H1 (cell line): ENCODE results near the gene PGAP3. TPM values are rescaled to one million over a fixed set of nuclear protein-coding genes. Genes with fewer than 3 reads are reported as not detected.

Source experiments
- CTCF ChIA-PET: fragments of 300-600 bp; sonication (Branson Sonifier 250); formaldehyde crosslinking; loops from one replicate; lab custom pipeline; 2021; ENCODE audit not compliant: partially characterized antibody; lab: Charles Lee
- POLR2A ChIA-PET: fragments of 300-600 bp; sonication (Branson Sonifier 250); formaldehyde crosslinking; loops from one replicate; lab custom pipeline; 2021; ENCODE audit warnings: inconsistent platforms; ENCODE audit not compliant: partially characterized antibody; lab: Charles Lee
- DNase-seq, 2 experiments: peaks; one replicate each; pipeline versions ENCODE4 v3.0.0 to v3.0.0-alpha.2; 2010 to 2022; ENCODE audit warnings: low spot score in 2 of 2, low read depth in 1 of 2, mixed read lengths in 1 of 2
- FAIRE-seq: peaks from 2 replicates; lab custom pipeline; 2011; peaks lifted over from hg19 to GRCh38; lab: Jason Lieb, UNC
- H2AFZ ChIP-seq: 2 replicates; pipeline ENCODE4 v1.8.1; 2012; ENCODE audit warnings: low read length, inconsistent platforms
- H2AK5ac ChIP-seq: 2 replicates; pipeline ENCODE4 v1.6.1; 2013; ENCODE audit warnings: low read depth, low read length
- H2BK120ac ChIP-seq: replicated peaks from 2 replicates; pipeline ENCODE3; 2013; ENCODE audit warnings: low read depth, low read length, inconsistent platforms
- H2BK12ac ChIP-seq: 2 replicates; pipeline ENCODE4 v1.6.1; 2013; ENCODE audit warnings: low read depth, low read length
- H2BK15ac ChIP-seq: 2 replicates; pipeline ENCODE4 v1.6.1; 2013; ENCODE audit warnings: low read length
- H2BK20ac ChIP-seq: 2 replicates; pipeline ENCODE4 v1.6.1; 2013; ENCODE audit warnings: low read length
- H2BK5ac ChIP-seq: 2 replicates; pipeline ENCODE4 v1.6.1; 2013; ENCODE audit warnings: low read depth, low read length
- H3K14ac ChIP-seq: 2 replicates; pipeline ENCODE4 v1.6.1; 2013; ENCODE audit warnings: inconsistent platforms; ENCODE audit not compliant: insufficient read length
- H3K18ac ChIP-seq: 2 replicates; pipeline ENCODE4 v1.6.1; 2013; ENCODE audit warnings: low read length; ENCODE audit errors: extremely low read depth
- H3K23ac ChIP-seq: 2 replicates; pipeline ENCODE4 v1.6.1; 2013; ENCODE audit warnings: inconsistent platforms; ENCODE audit not compliant: insufficient read length
- H3K23me2 ChIP-seq: 2 replicates; pipeline ENCODE4 v1.6.1; 2013; ENCODE audit warnings: low read depth, low read length
- H3K27ac ChIP-seq: 2 replicates; pipeline ENCODE4 v1.6.1; 2011; ENCODE audit warnings: low read depth, low read length, inconsistent platforms
- H3K27me3 ChIP-seq, 4 experiments: replicated peaks in 1 of 4; 1 replicate in 1 of 4; 2 replicates in 3 of 4; pipeline versions ENCODE4 v1.6.1 to v1.8.1; 2011 to 2013; ENCODE audit warnings: low read length in 3 of 4, mild to moderate bottlenecking in 3 of 4, inconsistent platforms in 2 of 4, mixed read lengths in 2 of 4, moderate library complexity in 1 of 4; ENCODE audit not compliant: control insufficient read depth in 3 of 4, insufficient read depth in 3 of 4; ENCODE audit errors: extremely low read depth in 1 of 4
- H3K36me3 ChIP-seq, 4 experiments: 2 replicates each; pipeline versions ENCODE4 v1.6.1 to v1.8.1; 2011 to 2013; ENCODE audit warnings: mild to moderate bottlenecking in 4 of 4, low read length in 3 of 4, moderate library complexity in 2 of 4, control low read depth in 1 of 4, inconsistent platforms in 1 of 4; ENCODE audit not compliant: insufficient read depth in 4 of 4, control insufficient read depth in 2 of 4
- H3K4ac ChIP-seq: replicated peaks from 2 replicates; pipeline ENCODE3; 2013; ENCODE audit warnings: low read length, low read depth, mixed read lengths, inconsistent platforms; ENCODE audit not compliant: insufficient read length
- H3K4me1 ChIP-seq, 4 experiments: replicated peaks in 1 of 4; 1 replicate in 1 of 4; 2 replicates in 3 of 4; pipeline versions ENCODE4 v1.6.1 to v1.8.1; 2011 to 2013; ENCODE audit warnings: low read length in 3 of 4, inconsistent platforms in 2 of 4, mixed read lengths in 1 of 4; ENCODE audit not compliant: insufficient read depth in 4 of 4, control insufficient read depth in 3 of 4
- H3K4me2 ChIP-seq, 2 experiments: 2 replicates each; pipeline versions ENCODE4 v1.6.1 to v1.8.1; 2011 to 2013; ENCODE audit warnings: low read depth in 2 of 2, low read length in 2 of 2, control low read depth in 1 of 2, inconsistent platforms in 1 of 2, mild to moderate bottlenecking in 1 of 2; ENCODE audit not compliant: insufficient read depth in 1 of 2
- H3K4me3 ChIP-seq, 4 experiments: fragments of 200-600, 300-600 bp in 1 of 4; sonication (generic), shearing (Covaris generic), sonication (Bioruptor Twin) in 1 of 4; 2 replicates each; pipeline versions ENCODE4 v1.5.1 to v1.8.1; 2011 to 2016; ENCODE audit warnings: low read length in 4 of 4, low read depth in 3 of 4, control low read depth in 2 of 4, inconsistent platforms in 2 of 4, mild to moderate bottlenecking in 2 of 4, mixed read lengths in 1 of 4, moderate library complexity in 1 of 4; ENCODE audit not compliant: insufficient read depth in 2 of 4; ENCODE audit errors: extremely low read depth in 1 of 4
- H3K56ac ChIP-seq: replicated peaks from 2 replicates; pipeline ENCODE3; 2013; ENCODE audit warnings: low read depth, mild to moderate bottlenecking, mixed read lengths, low read length, inconsistent platforms; ENCODE audit not compliant: insufficient read length
- H3K79me1 ChIP-seq: 2 replicates; pipeline ENCODE4 v1.6.1; 2013; ENCODE audit warnings: low read depth, low read length, control low read depth
- H3K79me2 ChIP-seq, 2 experiments: 2 replicates each; pipeline versions ENCODE4 v1.6.1 to v1.8.1; 2012 to 2013; ENCODE audit warnings: low read length in 2 of 2, mild to moderate bottlenecking in 2 of 2, inconsistent platforms in 1 of 2; ENCODE audit not compliant: insufficient read depth in 2 of 2, control insufficient read depth in 1 of 2
- H3K9ac ChIP-seq, 4 experiments: replicated peaks in 1 of 4; 1 replicate in 1 of 4; 2 replicates in 3 of 4; pipeline versions ENCODE4 v1.6.1 to v1.8.1; 2011 to 2013; ENCODE audit warnings: low read depth in 3 of 4, low read length in 3 of 4, control low read depth in 2 of 4, mild to moderate bottlenecking in 2 of 4, moderate library complexity in 2 of 4, inconsistent platforms in 1 of 4; ENCODE audit errors: extremely low read depth in 1 of 4
- H3K9me3 ChIP-seq, 2 experiments: 2 replicates each; pipeline versions ENCODE4 v1.6.1 to v1.8.1; 2012 to 2013; ENCODE audit warnings: mild to moderate bottlenecking in 2 of 2, moderate library complexity in 2 of 2, control low read depth in 1 of 2, inconsistent platforms in 1 of 2, low read depth in 1 of 2, low read length in 1 of 2, mixed read lengths in 1 of 2; ENCODE audit not compliant: insufficient read depth in 2 of 2
- H4K20me1 ChIP-seq, 2 experiments: replicated peaks in 1 of 2; 2 replicates each; pipeline versions ENCODE3 to v1.8.1; 2011 to 2013; ENCODE audit warnings: inconsistent platforms in 2 of 2, low read length in 2 of 2, mild to moderate bottlenecking in 1 of 2; ENCODE audit not compliant: insufficient read depth in 2 of 2, control insufficient read depth in 1 of 2
- H4K5ac ChIP-seq: 2 replicates; pipeline ENCODE4 v1.6.1; 2013; ENCODE audit warnings: low read length, low read depth, mixed read lengths, inconsistent platforms; ENCODE audit not compliant: insufficient read length
- H4K8ac ChIP-seq: 2 replicates; pipeline ENCODE4 v1.8.0; 2013; ENCODE audit warnings: mild to moderate bottlenecking, moderate library complexity, low read length, inconsistent platforms; ENCODE audit not compliant: insufficient read depth; ENCODE audit errors: extremely low read depth
- H4K91ac ChIP-seq: replicated peaks from 2 replicates; pipeline ENCODE3; 2013; ENCODE audit warnings: low read length, mixed read lengths, inconsistent platforms; ENCODE audit not compliant: insufficient read length
- ASH2L ChIP-seq: fragments of 200-600, 300-600 bp; sonication (generic); IDR thresholded peaks from one replicate; pipeline ENCODE4 v1.7.1; 2017; ENCODE audit warnings: low read length
- CREB1 ChIP-seq: IDR thresholded peaks from 2 replicates; pipeline ENCODE4 v1.6.1; 2012; ENCODE audit warnings: inconsistent platforms
- EGR1 ChIP-seq: IDR thresholded peaks from 2 replicates; pipeline ENCODE4 v1.6.1; 2011; ENCODE audit warnings: low read depth, low read length, borderline replicate concordance
- EZH2 ChIP-seq: fragments of 200-600 bp; sonication (generic); IDR thresholded peaks from 2 replicates; pipeline ENCODE4 v1.7.1; 2012; ENCODE audit warnings: low read depth, mild to moderate bottlenecking, moderate library complexity, low read length, inconsistent platforms; ENCODE audit not compliant: severe bottlenecking
- GABPA ChIP-seq: IDR thresholded peaks from 2 replicates; pipeline ENCODE4 v1.6.1; 2011; ENCODE audit warnings: mild to moderate bottlenecking, low read length, moderate library complexity, borderline replicate concordance; ENCODE audit not compliant: insufficient read depth
- KDM1A ChIP-seq: fragments of 200-600, 300-600 bp; sonication (generic); IDR thresholded peaks from 2 replicates; pipeline ENCODE4 v1.7.1; 2016; ENCODE audit warnings: mild to moderate bottlenecking, low read length, borderline replicate concordance
- MAFK ChIP-seq: IDR thresholded peaks from 2 replicates; pipeline ENCODE4 v1.6.1; 2012; ENCODE audit warnings: low read depth, mild to moderate bottlenecking, improper control_type of control experiment, low read length
- NRF1 ChIP-seq: IDR thresholded peaks from 2 replicates; pipeline ENCODE4 v1.6.1; 2011; ENCODE audit warnings: mild to moderate bottlenecking, low read depth, low read length, improper control_type of control experiment
- RXRA ChIP-seq: IDR thresholded peaks from 2 replicates; pipeline ENCODE4 v1.6.1; 2011; ENCODE audit warnings: low read depth, mild to moderate bottlenecking, low read length, moderate library complexity; ENCODE audit not compliant: insufficient read depth
- SIX5 ChIP-seq: IDR thresholded peaks from 2 replicates; pipeline ENCODE4 v1.6.1; 2011; ENCODE audit warnings: mild to moderate bottlenecking, low read depth, low read length
- TBP ChIP-seq: IDR thresholded peaks from 2 replicates; pipeline ENCODE4 v1.6.1; 2011; ENCODE audit warnings: low read depth, low read length, improper control_type of control experiment
- YY1 ChIP-seq: IDR thresholded peaks from 2 replicates; pipeline ENCODE4 v1.6.1; 2011; ENCODE audit warnings: low read depth, mild to moderate bottlenecking, low read length
- ZNF274 ChIP-seq: IDR thresholded peaks from 2 replicates; pipeline ENCODE4 v1.7.0; 2012; ENCODE audit warnings: low read length, borderline replicate concordance; ENCODE audit errors: extremely low read depth
- whole genome bisulfite sequencing, 2 experiments: shearing (Covaris generic) in 1 of 2; methylation state at CpG; one replicate each; pipeline versions ENCODE4 v1.1.6 to v1.1.7; 2013 to 2015; ENCODE audit warnings: low lambda C conversion rate in 2 of 2, mixed read lengths in 2 of 2, inconsistent platforms in 1 of 2, low coverage in 1 of 2, missing lambda C conversion rate in 1 of 2; ENCODE audit not compliant: insufficient replicate concordance in 2 of 2, insufficient coverage in 1 of 2, insufficient read length in 1 of 2; ENCODE audit errors: extremely low coverage in 1 of 2, missing lambda C conversion rate in 1 of 2; 5-methylcytosine and 5-hydroxymethylcytosine counted together
- polyA plus RNA-seq, 7 experiments: library from polyadenylated mRNA; depleted of rRNA in 3 of 7; stranded (reverse) in 5 of 7; unstranded in 2 of 7; fragments of >200 nt in 5 of 7; fragments of 200-250 nt in 2 of 7; gene quantifications; 1 replicate in 5 of 7; 2 replicates in 1 of 7; 4 replicates in 1 of 7; pipeline versions ENCODE4 v1.2.1 to v1.2.3, GENCODE V29; 2011 to 2013; ENCODE audit warnings: missing spikeins in 2 of 7, mixed read lengths in 2 of 7
- total RNA-seq: library from RNA; stranded (reverse); fragmentation: NEBNext Ultra II Directional; extraction: Animal tissue kit (Norgen Biotek cat#: 25700); gene quantifications from 2 replicates; pipeline ENCODE4 v1.2.1, GENCODE V29; 2021

PGAP3 gene
- total and polyA plus RNA-seq, 2 of the 8 experiments (the other 6 are each of a cell fraction or from before 2014, with no cell fraction given) = 21.0 to 30.7 TPM

- Histone ChIP-seq H4K91ac (no peak overlapping the region), H3K27ac (no peak overlapping the region), H3K4me3 (no peak overlapping the region), H2BK15ac (no peak overlapping the region), H3K9ac (no peak overlapping the region), H2AFZ (no peak overlapping the region), H3K4ac (no peak overlapping the region), H4K8ac (no peak overlapping the region), H3K79me1 (peaks cover 2% of the 10 kb centered on the region; the same call in 1 of the 2 replicates), H3K56ac (no peak overlapping the region), H2BK12ac (no peak overlapping the region), H3K23ac (no peak overlapping the region), H3K18ac (no peak overlapping the region), H4K5ac (no peak overlapping the region), H2BK120ac (no peak overlapping the region), H3K36me3 (peaks cover 40 to 89% (median 68%) of the 10 kb centered on the region in 4 experiments), H2AK5ac (no peak overlapping the region), H3K4me2 (no peak overlapping the region), H3K27me3 (no peaks in the 10 kb centered on the region), H4K20me1 (peaks cover 7 to 10% of the 10 kb centered on the region in 2 experiments), H2BK5ac (no peak overlapping the region), H3K14ac (no peak overlapping the region), H3K23me2 (no peaks in the 10 kb centered on the region), H3K4me1 (no peaks in the 10 kb centered on the region), H3K9me3 (no peaks in the 10 kb centered on the region), H3K79me2 (peaks cover 0 to 4% of the 10 kb centered on the region in 2 experiments; a peak in 2 of 4 replicates), H2BK20ac (no peak overlapping the region)
- ChIA-PET CTCF (interaction anchor here (0.9 to 1.7 kb wide), 2 partner anchors 12 to 96 kb away, joined by 3 to 7 read pairs; no protein-coding TSS in a partner anchor), POLR2A (interaction anchor here (0.9 to 4.5 kb wide), 6 partner anchors 13 to 28 kb away, joined by 3 to 23 read pairs (median 4); partner anchors contain the start of genes ERBB2 and MIEN1)
- no peak for DNase-seq
- 93% methylated on average over 11 of the region's 11 CpGs; no CpG with 5 or more reads in 1 of the 2 experiments for WGBS, 2 experiments
- no peak for FAIRE-seq
- TF ChIP-seq EGR1 = no peak
- TF ChIP-seq SIX5 = no peak
- no peak for TF ChIP-seq YY1
- no peak for TF ChIP-seq NRF1
- no peak for TF ChIP-seq TBP
- TF ChIP-seq RXRA = no peak
- TF ChIP-seq ZNF274 = no peak
- TF ChIP-seq ASH2L = no peak
- no peak for TF ChIP-seq CREB1
- TF ChIP-seq EZH2 = no peak
- TF ChIP-seq GABPA = no peak
- no peak for TF ChIP-seq MAFK
- TF ChIP-seq KDM1A = no peak
These were observed 29.2 kb upstream of the PGAP3 start for GRCh38 chr17:39716879-39717536.
